ENCODE results near the gene ANKRD39.
A peak's percentile ranks its signal among the peaks of the same experiment; 100 is the strongest.

ANKRD39 gene

GRCh38 chr2:96823198-96823597 lies 34.6 kb downstream of the ANKRD39 start:
- no peak for TF ChIP-seq POLR2AphosphoS5 (IDR thresholded peaks at IDR 0.05; ENCODE audit: low read depth, low read length)
- TF ChIP-seq TAF1 (IDR thresholded peaks at IDR 0.05; ENCODE audit: low read depth, low read length) = no peak
- TF ChIP-seq POLR2A (IDR thresholded peaks at IDR 0.05; ENCODE audit: low read depth, low read length) = no peak
- no peak for TF ChIP-seq SPI1 (IDR thresholded peaks at IDR 0.05; ENCODE audit: low read depth, low read length)
- no peak for TF ChIP-seq PAX5 (IDR thresholded peaks at IDR 0.05; ENCODE audit: insufficient read depth, low read length, severe bottlenecking)
- no peak for TF ChIP-seq POU2F2 (IDR thresholded peaks at IDR 0.05; ENCODE audit: low read depth, low read length)
- DNase-seq (ENCODE audit: insufficient read length, low spot score) (no peak), FAIRE-seq (no peak)

- FAIRE-seq = no peak
- no peak for TF ChIP-seq POLR2A (IDR thresholded peaks at IDR 0.05; ENCODE audit: low read depth, low read length)
- no peak for TF ChIP-seq POLR2AphosphoS5 (IDR thresholded peaks at IDR 0.05; ENCODE audit: low read depth, low read length)
- no peak for TF ChIP-seq POU2F2 (IDR thresholded peaks at IDR 0.05; ENCODE audit: low read depth, low read length)
- no peak for TF ChIP-seq PAX5 (IDR thresholded peaks at IDR 0.05; ENCODE audit: insufficient read depth, low read length, severe bottlenecking)
- no peak for TF ChIP-seq TAF1 (IDR thresholded peaks at IDR 0.05; ENCODE audit: low read depth, low read length)
- no peak for TF ChIP-seq SPI1 (IDR thresholded peaks at IDR 0.05; ENCODE audit: low read depth, low read length)
- no peak for DNase-seq (ENCODE audit: insufficient read length, low spot score)
Observed at GRCh38 chr2:96822786-96823185, 35.0 kb downstream of the ANKRD39 start.

- no peak for DNase-seq (ENCODE audit: insufficient read length, low spot score)
- no peak for FAIRE-seq
- TF ChIP-seq POU2F2 (IDR thresholded peaks at IDR 0.05; ENCODE audit: low read depth, low read length) (no peak), SPI1 (IDR thresholded peaks at IDR 0.05; ENCODE audit: low read depth, low read length) (no peak), PAX5 (IDR thresholded peaks at IDR 0.05; ENCODE audit: insufficient read depth, low read length, severe bottlenecking) (no peak)
Observed at GRCh38 chr2:96821113-96821675, 36.6 kb downstream of the ANKRD39 start.

- no peak for TF ChIP-seq SPI1 (IDR thresholded peaks at IDR 0.05; ENCODE audit: low read depth, low read length)
- no peak for TF ChIP-seq PAX5 (IDR thresholded peaks at IDR 0.05; ENCODE audit: insufficient read depth, low read length, severe bottlenecking)
- TF ChIP-seq POLR2A (IDR thresholded peaks at IDR 0.05; ENCODE audit: low read depth, low read length) = no peak
- no peak for TF ChIP-seq TAF1 (IDR thresholded peaks at IDR 0.05; ENCODE audit: low read depth, low read length)
- no peak for TF ChIP-seq POLR2AphosphoS5 (IDR thresholded peaks at IDR 0.05; ENCODE audit: low read depth, low read length)
- no peak for TF ChIP-seq POU2F2 (IDR thresholded peaks at IDR 0.05; ENCODE audit: low read depth, low read length)
- FAIRE-seq = no peak
Observed at GRCh38 chr2:96819876-96820511, 37.8 kb downstream of the ANKRD39 start.

GRCh38 chr2:96819128-96819875 lies 38.5 kb downstream of the ANKRD39 start:
- FAIRE-seq = no peak
- TF ChIP-seq POLR2A (IDR thresholded peaks at IDR 0.05; ENCODE audit: low read depth, low read length) (no peak), PAX5 (IDR thresholded peaks at IDR 0.05; ENCODE audit: insufficient read depth, low read length, severe bottlenecking) (no peak), SPI1 (IDR thresholded peaks at IDR 0.05; ENCODE audit: low read depth, low read length) (no peak), TAF1 (IDR thresholded peaks at IDR 0.05; ENCODE audit: low read depth, low read length) (no peak), POLR2AphosphoS5 (IDR thresholded peaks at IDR 0.05; ENCODE audit: low read depth, low read length) (no peak), POU2F2 (IDR thresholded peaks at IDR 0.05; ENCODE audit: low read depth, low read length) (no peak)

More at GRCh38 chr2:96819876-96820511, 37.8 kb downstream of the ANKRD39 start:
- no peak for DNase-seq (ENCODE audit: insufficient read length, low spot score)

GRCh38 chr2:96817882-96818281 lies 39.9 kb downstream of the ANKRD39 start:
- DNase-seq (ENCODE audit: insufficient read length, low spot score) (no peak), FAIRE-seq (no peak)
- TF ChIP-seq PAX5 (IDR thresholded peaks at IDR 0.05; ENCODE audit: insufficient read depth, low read length, severe bottlenecking) (no peak), POU2F2 (IDR thresholded peaks at IDR 0.05; ENCODE audit: low read depth, low read length) (no peak), POLR2A (IDR thresholded peaks at IDR 0.05; ENCODE audit: low read depth, low read length) (no peak), POLR2AphosphoS5 (IDR thresholded peaks at IDR 0.05; ENCODE audit: low read depth, low read length) (no peak), SPI1 (IDR thresholded peaks at IDR 0.05; ENCODE audit: low read depth, low read length) (no peak), TAF1 (IDR thresholded peaks at IDR 0.05; ENCODE audit: low read depth, low read length) (no peak)

More at GRCh38 chr2:96819128-96819875, 38.5 kb downstream of the ANKRD39 start:
- no peak for DNase-seq (ENCODE audit: insufficient read length, low spot score)

- TF ChIP-seq POLR2A (IDR thresholded peaks at IDR 0.05; ENCODE audit: low read depth, low read length) = no peak
- TF ChIP-seq SPI1 (IDR thresholded peaks at IDR 0.05; ENCODE audit: low read depth, low read length) = no peak
- TF ChIP-seq TAF1 (IDR thresholded peaks at IDR 0.05; ENCODE audit: low read depth, low read length) = no peak
- TF ChIP-seq PAX5 (IDR thresholded peaks at IDR 0.05; ENCODE audit: insufficient read depth, low read length, severe bottlenecking) = no peak
- TF ChIP-seq POU2F2 (IDR thresholded peaks at IDR 0.05; ENCODE audit: low read depth, low read length) = no peak
- TF ChIP-seq POLR2AphosphoS5 (IDR thresholded peaks at IDR 0.05; ENCODE audit: low read depth, low read length) = no peak
- peak; percentile 60 for FAIRE-seq
Observed at GRCh38 chr2:96816836-96817702, 40.7 kb downstream of the ANKRD39 start.

GRCh38 chr2:96816127-96816835 lies 41.5 kb downstream of the ANKRD39 start, which contains the start of gene CNNM3:
Gene CNNM3, plus strand, starts transcription at chr2:96816268. Its CDS starts 10 bp downstream, at chr2:96816278.
- FAIRE-seq (peak; percentile 91), DNase-seq (ENCODE audit: insufficient read length, low spot score) (peak; percentile 99)

More at GRCh38 chr2:96816836-96817702, 40.7 kb downstream of the ANKRD39 start:
- no peak for DNase-seq (ENCODE audit: insufficient read length, low spot score)

More at GRCh38 chr2:96816127-96816835, 41.5 kb downstream of the ANKRD39 start, which contains the start of gene CNNM3:
- TF ChIP-seq POU2F2 (IDR thresholded peaks at IDR 0.05; ENCODE audit: low read depth, low read length) (no peak), TAF1 (IDR thresholded peaks at IDR 0.05; ENCODE audit: low read depth, low read length) (no peak), POLR2A (IDR thresholded peaks at IDR 0.05; ENCODE audit: low read depth, low read length) (no peak), SPI1 (IDR thresholded peaks at IDR 0.05; ENCODE audit: low read depth, low read length) (no peak), POLR2AphosphoS5 (IDR thresholded peaks at IDR 0.05; ENCODE audit: low read depth, low read length) (no peak), PAX5 (IDR thresholded peaks at IDR 0.05; ENCODE audit: insufficient read depth, low read length, severe bottlenecking) (no peak)

All from GM12891 (cell line).